Activated T-cell treated with anti-CD3 and anti-CD28 coated beads, Interleukin-2, amount 50 U/mL, for 48 hours (primary cell): Measurements from ENCODE around the gene STK32C.
"Not testable (repeated sequence)": the region's sequence is repeated elsewhere in the genome, so short reads cannot be mapped to it uniquely, and the experiment has no call there.

Source experiments
- DNase-seq, 2 experiments: peaks; one replicate each; pipeline ENCODE4 v3.0.0-alpha.2; 2020

Gene STK32C

DNA sequence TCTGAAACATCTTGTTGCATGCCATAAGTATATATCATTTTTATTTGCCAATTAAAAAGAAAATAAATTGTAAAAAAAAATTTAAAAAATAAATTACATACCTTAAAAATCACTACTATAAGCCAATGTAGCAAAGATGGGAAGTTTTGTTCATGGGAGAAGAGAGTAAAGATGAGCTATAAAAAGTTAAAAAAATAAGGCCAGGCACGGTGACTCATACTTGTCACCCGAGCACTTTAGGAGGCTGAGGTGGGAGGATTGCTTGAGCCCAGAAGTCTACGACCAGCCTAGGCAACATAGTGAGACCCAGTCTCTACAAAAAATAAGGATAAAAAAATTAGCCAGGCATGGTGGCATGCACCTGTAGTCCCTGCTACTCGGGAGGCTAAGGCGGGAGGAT lies 8.4 kb upstream of the STK32C start:
- DNase-seq, result no peak

DNA sequence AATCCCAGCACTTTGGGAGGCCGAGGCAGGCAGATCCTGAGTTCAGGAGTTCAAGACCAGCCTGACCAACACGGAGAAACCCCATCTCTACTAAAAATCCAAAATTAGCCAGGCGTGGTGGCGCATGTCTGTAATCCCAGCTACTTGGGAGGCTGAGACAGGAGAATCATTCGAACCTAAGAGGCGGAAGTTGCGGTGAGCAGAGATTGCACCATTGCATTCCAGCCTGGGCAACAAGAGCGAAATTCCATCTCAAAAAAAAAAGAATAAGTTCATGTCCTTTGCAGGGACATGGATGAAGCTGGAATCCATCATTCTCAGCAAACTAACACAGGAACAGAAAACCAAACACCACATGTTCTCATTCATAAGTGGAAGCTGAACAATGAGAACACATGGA lies 7.1 kb upstream of the STK32C start:
- not testable (repeated sequence) for DNase-seq

- DNase-seq, result no peak
These were observed 6.6 kb upstream of the STK32C start for GRCh38 chr10:132314336-132314735.

GRCh38 chr10:132313865-132314264 lies 6.1 kb upstream of the STK32C start:
- no peak for DNase-seq

DNA sequence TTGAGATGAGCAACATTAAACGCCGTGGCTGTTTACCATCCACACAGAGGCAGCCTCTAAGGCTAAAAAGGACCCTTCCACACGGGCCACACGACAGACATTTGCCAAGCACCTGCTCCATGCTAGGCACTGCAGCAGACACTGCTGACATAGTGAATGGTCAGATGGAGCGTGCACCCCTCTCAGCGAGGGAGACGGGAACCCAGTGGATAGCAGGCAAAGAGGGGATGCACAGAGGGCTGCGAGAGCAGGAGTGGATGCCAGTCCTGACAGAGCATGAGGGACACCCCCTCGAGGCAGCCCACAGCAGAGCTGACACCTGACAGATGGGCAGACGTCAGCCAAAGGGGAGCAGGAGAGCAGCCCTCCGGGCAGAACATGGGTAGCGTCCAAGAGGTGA lies 5.6 kb upstream of the STK32C start:
- DNase-seq, result no peak

- no peak for DNase-seq
These were observed 3.7 kb upstream of the STK32C start for GRCh38 chr10:132311338-132311939.

- DNase-seq, result no peak
These were observed 3.1 kb upstream of the STK32C start for GRCh38 chr10:132310701-132311337.

GRCh38 chr10:132309879-132310591 lies 2.3 kb upstream of the STK32C start:
- DNase-seq, result no peak

DNA sequence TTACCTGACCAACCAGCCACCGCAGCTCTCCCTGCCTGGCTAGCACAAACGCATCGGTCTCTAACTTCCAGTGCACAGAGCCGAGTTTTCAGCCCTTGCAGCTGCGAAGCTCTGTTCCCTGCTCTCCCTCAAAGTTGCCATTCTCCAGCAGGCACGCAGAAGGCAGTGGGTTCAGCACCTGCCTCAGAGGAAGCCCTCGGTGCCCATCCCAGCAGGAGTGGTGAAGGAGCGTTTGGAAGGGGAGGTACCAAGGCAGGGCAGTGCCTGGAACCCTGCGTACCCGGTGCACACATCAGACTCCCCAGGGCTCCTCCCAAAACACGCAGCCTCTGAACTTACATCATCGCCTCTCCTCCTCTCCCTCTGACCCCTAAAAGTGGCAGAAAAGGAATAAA lies 1.7 kb upstream of the STK32C start:
- DNase-seq, result no peak

DNA sequence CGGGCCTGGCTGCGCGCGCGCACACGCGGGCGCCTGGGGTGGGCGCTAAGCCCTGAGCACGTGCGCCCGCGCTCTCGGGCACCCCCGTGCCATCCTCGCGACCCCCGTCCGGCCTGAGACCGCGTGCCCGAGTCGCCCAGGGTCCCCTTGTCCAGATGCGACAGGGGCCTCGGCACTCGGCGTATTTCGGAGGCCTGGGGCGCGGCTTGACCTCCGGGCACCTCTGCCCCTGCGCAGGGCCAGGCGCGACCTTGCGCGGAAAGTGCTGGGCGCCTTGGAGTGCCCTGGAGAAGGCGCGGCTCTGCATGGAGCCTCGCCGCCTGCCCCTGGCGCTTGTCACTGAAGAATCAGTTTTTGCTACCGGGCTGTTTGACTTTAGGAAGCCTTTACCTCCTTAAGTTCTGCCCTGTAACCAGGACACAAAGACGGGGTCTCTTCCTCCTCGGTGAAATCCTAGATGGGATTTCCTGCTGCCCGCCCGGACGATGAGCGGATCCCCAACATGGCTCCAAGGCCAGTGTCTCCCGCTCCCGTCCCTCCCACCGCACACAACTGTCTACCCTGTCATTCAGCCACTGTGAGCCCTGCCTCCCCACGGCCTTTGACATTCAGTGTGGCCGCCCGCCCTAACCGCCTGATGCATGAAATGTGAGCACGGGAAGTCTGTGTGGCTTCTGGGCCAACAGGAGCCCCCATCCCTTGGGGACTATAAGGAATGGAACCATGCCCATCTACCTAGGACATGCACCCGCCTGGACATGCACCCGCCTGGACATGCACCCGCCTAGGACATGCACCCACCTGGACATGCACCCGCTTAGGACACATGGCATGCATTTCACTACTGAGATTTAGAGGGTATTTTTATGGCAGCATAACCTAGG lies 1.1 kb upstream of the STK32C start:
- DNase-seq, result peak; percentile 38 to 44

DNA sequence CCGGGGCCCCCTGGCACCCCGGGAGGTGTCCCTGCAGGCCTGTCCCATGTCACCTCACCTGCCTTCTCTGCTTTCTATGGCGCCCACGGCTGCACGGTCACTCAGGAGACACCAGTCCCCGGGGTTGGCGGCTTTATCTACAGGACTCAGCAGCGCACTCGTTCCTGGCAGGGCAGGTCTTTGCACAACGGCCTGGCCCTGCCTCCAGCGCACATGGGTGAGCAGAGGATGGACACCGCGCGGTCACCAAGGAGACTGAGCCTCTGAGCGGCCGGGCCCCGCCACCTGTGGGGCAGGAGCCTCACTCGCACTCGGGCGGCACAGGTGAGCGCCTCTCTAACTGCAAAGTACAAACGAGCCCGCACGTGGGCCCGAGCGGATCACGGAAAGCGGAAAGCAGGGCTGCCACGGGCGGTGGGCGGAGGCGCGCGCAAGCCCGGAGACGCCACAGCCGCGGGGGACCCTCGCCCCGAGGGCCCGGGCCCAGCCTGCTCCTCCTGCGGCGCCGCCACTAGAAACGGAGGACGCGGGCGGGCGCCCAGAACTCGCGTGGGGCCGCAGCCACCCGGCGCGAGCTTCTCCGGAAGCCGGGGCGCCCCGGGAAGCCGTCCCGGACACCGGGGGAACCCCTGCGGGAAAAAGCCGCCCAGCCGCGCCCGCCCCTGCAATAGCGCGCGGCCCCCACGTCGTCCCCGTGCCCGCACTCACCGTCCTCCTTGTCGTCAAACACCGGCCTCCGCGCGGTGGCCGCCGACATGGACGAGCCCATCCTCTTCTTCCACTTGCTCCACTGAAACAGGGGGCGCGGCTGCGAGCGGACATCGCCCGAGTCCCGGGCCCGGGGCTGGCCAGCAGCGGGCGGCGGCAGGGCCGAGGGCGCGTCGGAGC lies 642 bp downstream of the STK32C start:
- DNase-seq, result peak; percentile 49 to 52

GRCh38 chr10:132306343-132306685 lies 1.4 kb downstream of the STK32C start:
- no peak for DNase-seq

GRCh38 chr10:132305654-132306342 lies 2.0 kb downstream of the STK32C start:
- DNase-seq, result no peak

DNA sequence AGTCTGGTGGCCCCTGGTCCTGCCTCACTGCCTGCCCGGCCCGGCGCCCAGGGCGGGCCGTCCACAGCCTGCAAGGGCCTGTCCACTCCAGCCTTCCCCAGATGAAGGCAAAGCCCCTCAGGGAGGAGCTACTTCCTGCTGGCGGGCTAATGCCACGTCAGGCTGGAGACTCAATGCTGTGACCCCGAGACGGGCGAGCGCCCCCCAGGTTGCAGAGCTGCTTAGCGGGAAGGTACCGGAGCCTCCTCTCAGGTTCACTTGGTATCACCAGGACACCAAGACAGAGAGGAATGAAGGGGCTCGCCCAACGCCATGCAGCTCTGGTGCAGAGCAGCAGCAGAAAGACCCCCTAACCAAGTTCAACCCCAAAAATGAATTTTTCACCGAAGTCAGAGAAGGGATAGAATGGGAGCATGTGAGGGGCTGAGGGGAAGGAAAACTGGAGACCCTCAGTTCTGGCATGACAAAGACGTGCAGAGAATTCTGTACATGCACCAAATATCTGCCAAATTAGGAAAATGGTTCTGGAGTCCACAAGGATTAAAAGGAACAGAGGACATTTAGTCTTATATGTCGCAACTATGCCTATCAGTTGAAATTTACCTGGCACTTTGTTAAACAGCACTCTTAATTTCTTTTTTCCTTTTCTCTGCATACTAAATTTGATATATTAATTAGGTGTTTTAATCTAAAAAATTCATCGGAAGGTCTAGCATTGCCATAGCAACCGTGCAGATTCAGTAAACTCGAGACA lies 2.8 kb downstream of the STK32C start:
- DNase-seq, result no peak

DNA sequence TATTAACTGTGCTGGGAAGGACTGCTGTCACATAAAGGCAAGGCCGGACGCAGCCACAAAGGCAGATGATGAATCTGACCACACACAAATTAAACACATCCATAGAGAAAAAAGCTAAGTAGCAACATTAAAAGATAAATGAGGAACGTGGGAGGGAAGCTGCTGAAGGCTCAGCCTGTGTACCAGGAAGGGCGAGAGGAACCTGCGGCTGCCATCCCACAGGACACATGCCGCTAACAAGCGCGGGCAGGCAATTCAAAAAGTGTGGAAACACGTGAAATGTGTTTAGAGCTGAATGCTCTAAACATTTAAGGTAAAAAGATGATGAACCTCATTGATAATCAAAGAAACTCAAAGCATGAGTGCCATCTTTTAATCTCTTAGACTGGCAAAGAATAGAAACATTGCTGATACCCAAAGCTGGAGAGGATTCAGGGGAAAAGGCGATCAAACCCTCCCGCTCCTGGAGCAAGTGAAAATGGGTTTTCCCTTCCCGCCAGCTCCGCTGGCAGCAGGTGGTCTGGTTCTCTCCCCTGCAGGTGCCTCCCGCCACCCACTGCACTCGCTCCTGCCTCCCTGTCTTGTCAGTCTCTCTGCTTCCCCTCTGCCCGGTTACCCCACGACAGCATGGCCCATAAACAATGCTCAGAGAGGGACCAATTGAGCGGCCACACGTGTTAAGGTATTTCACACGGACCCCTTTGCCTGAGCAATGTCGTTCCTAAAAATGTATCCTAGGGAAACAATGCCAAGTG lies 4.2 kb downstream of the STK32C start:
- no peak for DNase-seq

DNA sequence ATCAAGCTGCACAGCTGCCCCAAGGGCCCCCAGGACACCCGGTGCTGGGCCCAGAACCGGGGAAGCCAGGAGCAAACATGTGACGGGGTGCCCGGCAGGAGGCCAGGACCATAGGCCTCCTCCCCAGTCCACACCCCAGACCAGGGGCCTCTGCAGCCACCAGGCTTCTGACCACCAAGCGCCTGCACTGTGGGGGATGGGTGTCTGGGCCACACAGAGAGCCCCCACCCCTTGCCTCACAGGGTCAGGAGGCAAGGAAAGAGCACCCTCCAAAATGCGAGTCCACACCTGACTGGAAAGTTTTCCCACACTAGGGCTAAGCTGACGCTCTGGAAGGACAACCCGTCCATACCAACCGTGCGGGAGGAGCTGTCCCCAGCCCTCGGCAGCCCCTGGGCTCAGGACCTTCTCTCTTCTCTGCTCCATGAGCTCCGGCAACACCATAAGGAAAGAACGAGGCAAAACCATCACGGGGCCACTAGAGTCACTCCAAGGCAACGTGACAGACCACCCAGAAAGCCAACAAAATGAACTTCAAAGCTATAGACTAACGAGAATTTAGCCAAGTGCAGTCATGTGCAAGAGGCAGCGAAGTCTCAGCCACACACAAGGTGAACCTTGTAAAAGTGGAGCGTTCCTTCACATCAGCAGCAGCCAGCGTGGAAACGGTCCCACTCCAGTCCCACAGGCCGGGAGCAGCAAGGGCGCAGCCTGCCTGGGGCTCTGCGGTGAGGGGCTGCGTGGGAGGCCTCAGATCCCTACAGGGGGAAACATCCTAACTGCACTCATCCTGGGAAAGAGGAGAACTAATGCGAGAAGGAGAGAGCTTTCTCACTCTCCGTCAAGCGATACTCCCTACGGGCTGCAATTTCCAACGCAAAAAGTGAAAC lies 5.1 kb downstream of the STK32C start:
- DNase-seq, result no peak

GRCh38 chr10:132301371-132302330 lies 6.1 kb downstream of the STK32C start:
- DNase-seq, result no peak

GRCh38 chr10:132300582-132300981 lies 7.2 kb downstream of the STK32C start:
- no peak for DNase-seq
